H9 (cell line): Measurements from ENCODE around the gene CCL13. TPM values are rescaled to one million over a fixed set of nuclear protein-coding genes. Genes with fewer than 3 reads are reported as not detected.

ENCODE experiments used
- DNase-seq: peaks from one replicate; pipeline ENCODE4 v3.0.0-alpha.2; 2017
- H2AFZ ChIP-seq: one replicate; pipeline ENCODE4 v1.6.1; 2013; ENCODE audit warnings: mild to moderate bottlenecking, low read length, control low read depth, moderate library complexity
- H2AK5ac ChIP-seq: 2 replicates; pipeline ENCODE4 v1.6.1; 2013; ENCODE audit warnings: low read length, control low read depth, mixed read lengths; ENCODE audit not compliant: insufficient read length
- H2BK120ac ChIP-seq: one replicate; pipeline ENCODE4 v1.6.1; 2013; ENCODE audit warnings: low read depth, mild to moderate bottlenecking, low read length, control low read depth, inconsistent platforms; ENCODE audit not compliant: poor library complexity, severe bottlenecking
- H2BK12ac ChIP-seq: 2 replicates; pipeline ENCODE4 v1.6.1; 2013; ENCODE audit warnings: low read length, control low read depth, mixed read lengths, low read depth; ENCODE audit not compliant: insufficient read length
- H2BK15ac ChIP-seq: 2 replicates; pipeline ENCODE4 v1.6.1; 2013; ENCODE audit warnings: low read depth, low read length, control low read depth
- H2BK20ac ChIP-seq: one replicate; pipeline ENCODE4 v1.6.1; 2013; ENCODE audit warnings: low read depth, mild to moderate bottlenecking, low read length, control low read depth, inconsistent platforms; ENCODE audit not compliant: poor library complexity, severe bottlenecking
- H2BK5ac ChIP-seq: 2 replicates; pipeline ENCODE4 v1.6.1; 2013; ENCODE audit warnings: low read length, control low read depth, mixed read lengths; ENCODE audit not compliant: insufficient read length
- H3K14ac ChIP-seq: 2 replicates; pipeline ENCODE4 v1.6.1; 2013; ENCODE audit warnings: low read length, control low read depth; ENCODE audit not compliant: insufficient read depth
- H3K18ac ChIP-seq: 2 replicates; pipeline ENCODE4 v1.6.1; 2013; ENCODE audit warnings: low read depth, mild to moderate bottlenecking, mixed read lengths, low read length, control low read depth; ENCODE audit not compliant: insufficient read length
- H3K23ac ChIP-seq: 2 replicates; pipeline ENCODE4 v1.6.1; 2013; ENCODE audit warnings: low read length, control low read depth, mixed read lengths, low read depth; ENCODE audit not compliant: insufficient read length
- H3K23me2 ChIP-seq: 2 replicates; pipeline ENCODE4 v1.6.1; 2013; ENCODE audit warnings: low read depth, mild to moderate bottlenecking, mixed read lengths, low read length, control low read depth; ENCODE audit not compliant: insufficient read length, poor library complexity, severe bottlenecking
- H3K27ac ChIP-seq: 2 replicates; pipeline ENCODE4 v1.5.1; 2013; ENCODE audit warnings: low read length, control low read depth, mixed read lengths, low read depth; ENCODE audit not compliant: insufficient read length
- H3K27me3 ChIP-seq: 2 replicates; pipeline ENCODE4 v1.6.1; 2013; ENCODE audit warnings: low read length, control low read depth, inconsistent platforms; ENCODE audit not compliant: insufficient read depth
- H3K4ac ChIP-seq: 2 replicates; pipeline ENCODE4 v1.6.1; 2013; ENCODE audit warnings: low read depth, mild to moderate bottlenecking, control low read depth, inconsistent platforms, low read length, moderate library complexity
- H3K4me1 ChIP-seq: 2 replicates; pipeline ENCODE4 v1.6.1; 2013; ENCODE audit warnings: low read length, control low read depth, inconsistent platforms; ENCODE audit not compliant: insufficient read depth
- H3K4me2 ChIP-seq: 2 replicates; pipeline ENCODE4 v1.6.1; 2013; ENCODE audit warnings: low read length, control low read depth, mixed read lengths; ENCODE audit not compliant: insufficient read length, insufficient read depth
- H3K56ac ChIP-seq: 2 replicates; pipeline ENCODE4 v1.6.1; 2013; ENCODE audit warnings: low read depth, mild to moderate bottlenecking, mixed read lengths, low read length, control low read depth; ENCODE audit not compliant: insufficient read length
- H3K79me1 ChIP-seq: 2 replicates; pipeline ENCODE4 v1.6.1; 2013; ENCODE audit warnings: low read depth, mild to moderate bottlenecking, moderate library complexity, low read length, control low read depth, inconsistent platforms; ENCODE audit not compliant: insufficient read depth, poor library complexity, severe bottlenecking
- H3K79me2 ChIP-seq: 2 replicates; pipeline ENCODE4 v1.6.1; 2013; ENCODE audit warnings: low read length, control low read depth, inconsistent platforms; ENCODE audit not compliant: insufficient read depth
- H3K9ac ChIP-seq: 2 replicates; pipeline ENCODE4 v1.6.1; 2013; ENCODE audit warnings: low read length, control low read depth, mixed read lengths; ENCODE audit not compliant: insufficient read length; ENCODE audit errors: extremely low read depth
- H3K9me3 ChIP-seq: one replicate; pipeline ENCODE4 v1.6.1; 2013; ENCODE audit warnings: low read depth, low read length, inconsistent platforms; ENCODE audit not compliant: control insufficient read depth
- H3T11ph ChIP-seq: one replicate; pipeline ENCODE4 v1.6.1; 2013; ENCODE audit warnings: mild to moderate bottlenecking, low read length, control low read depth, inconsistent platforms
- H4K20me1 ChIP-seq: one replicate; pipeline ENCODE4 v1.6.1; 2013; ENCODE audit not compliant: control insufficient read depth, insufficient read length, insufficient read depth
- H4K5ac ChIP-seq: 2 replicates; pipeline ENCODE4 v1.6.1; 2013; ENCODE audit warnings: low read depth, mild to moderate bottlenecking, mixed read lengths, low read length, control low read depth; ENCODE audit not compliant: insufficient read length
- H4K8ac ChIP-seq: replicated peaks from 2 replicates; pipeline ENCODE4 v1.6.1; 2013; ENCODE audit warnings: low read length, control low read depth, mixed read lengths, low read depth; ENCODE audit not compliant: insufficient read length
- H4K91ac ChIP-seq: 2 replicates; pipeline ENCODE4 v1.6.1; 2013; ENCODE audit warnings: low read depth, mild to moderate bottlenecking, moderate library complexity, mixed read lengths, low read length, control low read depth; ENCODE audit not compliant: insufficient read length
- H3K27ac Mint-ChIP-seq, 3 experiments: 2 replicates in 2 of 3; 3 replicates in 1 of 3; pipeline ENCODE4 v1.8.0; 2020 to 2021; ENCODE audit warnings: mixed read lengths in 3 of 3, mild to moderate bottlenecking in 1 of 3, moderate library complexity in 1 of 3
- H3K27me3 Mint-ChIP-seq: 2 replicates; pipeline ENCODE4 v1.8.0; 2021; ENCODE audit warnings: low read depth, mild to moderate bottlenecking, moderate library complexity, mixed read lengths
- H3K36me3 Mint-ChIP-seq, 3 experiments: 2 replicates in 2 of 3; 3 replicates in 1 of 3; pipeline ENCODE4 v1.8.0; 2020 to 2021; ENCODE audit warnings: low read depth in 3 of 3, mixed read lengths in 3 of 3; ENCODE audit not compliant: insufficient read depth in 1 of 3
- H3K4me1 Mint-ChIP-seq, 2 experiments: 2 replicates each; pipeline ENCODE4 v1.8.0; 2020; ENCODE audit warnings: mixed read lengths in 2 of 2
- H3K4me3 Mint-ChIP-seq, 2 experiments: 2 replicates in 1 of 2; 3 replicates in 1 of 2; pipeline ENCODE4 v1.8.0; 2020 to 2021; ENCODE audit warnings: mild to moderate bottlenecking in 2 of 2, mixed read lengths in 2 of 2, moderate library complexity in 1 of 2
- H3K9me3 Mint-ChIP-seq, 2 experiments: 2 replicates in 1 of 2; 3 replicates in 1 of 2; pipeline ENCODE4 v1.8.0; 2020; ENCODE audit warnings: mild to moderate bottlenecking in 2 of 2, mixed read lengths in 2 of 2, moderate library complexity in 1 of 2
- WGBS: extraction: QIAGEN DNeasy Blood & Tissue Kit; methylation state at CpG from one replicate; pipeline ENCODE4 v1.1.7; 2013; ENCODE audit warnings: missing lambda C conversion rate, low lambda C conversion rate, mixed read lengths; ENCODE audit not compliant: insufficient read length; ENCODE audit errors: extremely low coverage; 5-methylcytosine and 5-hydroxymethylcytosine counted together
- total RNA-seq: library from RNA; stranded (reverse); gene quantifications from 2 replicates; pipeline ENCODE4 v1.2.1, GENCODE V29; 2021
- TF ChIP-seq, protein P1 (sequence below): fragments of 200-600 bp; sonication (generic); conservative IDR thresholded peaks from 3 replicates; pipeline ENCODE4 v1.8.0; 2021; ENCODE audit warnings: antibody characterized with exemption, mild to moderate bottlenecking

Gene CCL13
- total RNA-seq, 1 experiment from 2014 or later = not detected

DNA sequence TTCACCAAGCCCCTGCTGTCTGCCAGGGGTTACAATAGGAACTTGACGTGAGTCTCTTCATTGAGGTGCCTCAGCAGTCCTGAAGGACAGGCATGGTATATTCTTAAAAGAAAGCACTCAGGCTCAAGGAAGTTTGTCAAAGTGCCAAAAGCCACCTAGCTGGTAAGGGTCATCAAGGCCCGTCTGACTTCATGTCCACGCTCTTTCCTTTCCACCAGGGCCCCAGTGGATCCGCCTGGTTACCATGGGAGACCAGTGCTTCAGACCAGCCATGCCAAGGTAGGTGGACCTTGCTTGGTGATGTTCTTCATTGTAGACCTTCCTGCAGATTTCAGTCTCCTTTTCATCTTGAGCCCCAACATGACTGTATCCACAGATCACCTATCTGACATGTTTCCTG is 34.4 kb downstream of the CCL13 start:
- Histone ChIP-seq H2BK12ac (no peak overlapping the region), H3K9ac (no peak overlapping the region), H3K4me1 (no peaks in the 10 kb centered on the region), H3K79me2 (no peaks in the 10 kb centered on the region), H4K8ac (no peak overlapping the region), H3T11ph (no peak overlapping the region), H4K91ac (no peak overlapping the region), H3K79me1 (no peaks in the 10 kb centered on the region), H3K23ac (no peak overlapping the region), H2BK5ac (no peak overlapping the region), H3K14ac (no peak overlapping the region), H3K9me3 (no peaks in the 10 kb centered on the region), H2AK5ac (no peak overlapping the region), H3K4ac (no peak overlapping the region), H3K56ac (no peak overlapping the region), H3K4me2 (no peak overlapping the region), H3K18ac (no peak overlapping the region), H2AFZ (no peak overlapping the region), H3K27ac (no peak overlapping the region), H3K27me3 (no peaks in the 10 kb centered on the region), H4K20me1 (no peaks in the 10 kb centered on the region), H2BK20ac (no peak overlapping the region), H2BK15ac (no peak overlapping the region), H2BK120ac (no peak overlapping the region), H3K23me2 (no peaks in the 10 kb centered on the region), H4K5ac (no peak overlapping the region)
- H3K27ac Mint-ChIP-seq = no peak overlapping the region
- no peak overlapping the region for H3K4me3 Mint-ChIP-seq
- H3K4me1 Mint-ChIP-seq = peaks cover 6 to 8% of the 10 kb centered on the region in 2 experiments; a peak in 3 of 4 replicates
- peaks cover 16% of the 10 kb centered on the region for H3K27me3 Mint-ChIP-seq
- DNase-seq = peak; percentile 12
- WGBS = no CpG with 5 or more reads among the region's 4 CpGs
- H3K9me3 Mint-ChIP-seq = no peaks in the 10 kb centered on the region
- TF ChIP-seq, protein P1, sequence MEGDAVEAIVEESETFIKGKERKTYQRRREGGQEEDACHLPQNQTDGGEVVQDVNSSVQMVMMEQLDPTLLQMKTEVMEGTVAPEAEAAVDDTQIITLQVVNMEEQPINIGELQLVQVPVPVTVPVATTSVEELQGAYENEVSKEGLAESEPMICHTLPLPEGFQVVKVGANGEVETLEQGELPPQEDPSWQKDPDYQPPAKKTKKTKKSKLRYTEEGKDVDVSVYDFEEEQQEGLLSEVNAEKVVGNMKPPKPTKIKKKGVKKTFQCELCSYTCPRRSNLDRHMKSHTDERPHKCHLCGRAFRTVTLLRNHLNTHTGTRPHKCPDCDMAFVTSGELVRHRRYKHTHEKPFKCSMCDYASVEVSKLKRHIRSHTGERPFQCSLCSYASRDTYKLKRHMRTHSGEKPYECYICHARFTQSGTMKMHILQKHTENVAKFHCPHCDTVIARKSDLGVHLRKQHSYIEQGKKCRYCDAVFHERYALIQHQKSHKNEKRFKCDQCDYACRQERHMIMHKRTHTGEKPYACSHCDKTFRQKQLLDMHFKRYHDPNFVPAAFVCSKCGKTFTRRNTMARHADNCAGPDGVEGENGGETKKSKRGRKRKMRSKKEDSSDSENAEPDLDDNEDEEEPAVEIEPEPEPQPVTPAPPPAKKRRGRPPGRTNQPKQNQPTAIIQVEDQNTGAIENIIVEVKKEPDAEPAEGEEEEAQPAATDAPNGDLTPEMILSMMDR = no peak
- H3K36me3 Mint-ChIP-seq = no peaks in the 10 kb centered on the region
